RWPE1 (cell line): ENCODE measurements around the gene CDH13.
A peak's percentile ranks its signal among the peaks of the same experiment; 100 is the strongest.

Experiments
- CTCF ChIA-PET: fragments of 350-600 bp; sonication (Branson Sonifier 250); formaldehyde crosslinking; extraction: SDS; loops from one replicate; lab custom pipeline; 2021; lab: Yijun Ruan, JAX
- POLR2A ChIA-PET: fragments of 400-600 bp; formaldehyde crosslinking; extraction: SDS; loops from one replicate; lab custom pipeline; 2020; ENCODE audit warnings: antibody characterized with exemption; ENCODE audit not compliant: low non-redundant PET; lab: Yijun Ruan, JAX
- DNase-seq: peaks from one replicate; pipeline ENCODE4 v3.0.0; 2012; ENCODE audit warnings: low spot score
- H3K27ac ChIP-seq: fragments of 450-650 bp; 2 replicates; pipeline ENCODE4 v1.5.1; 2017
- TF ChIP-seq, protein P1 (sequence below): fragments of 450-650 bp; conservative IDR thresholded peaks from 2 replicates; pipeline ENCODE4 v1.5.1; 2017; ENCODE audit warnings: low read depth, mild to moderate bottlenecking

Gene CDH13

DNA sequence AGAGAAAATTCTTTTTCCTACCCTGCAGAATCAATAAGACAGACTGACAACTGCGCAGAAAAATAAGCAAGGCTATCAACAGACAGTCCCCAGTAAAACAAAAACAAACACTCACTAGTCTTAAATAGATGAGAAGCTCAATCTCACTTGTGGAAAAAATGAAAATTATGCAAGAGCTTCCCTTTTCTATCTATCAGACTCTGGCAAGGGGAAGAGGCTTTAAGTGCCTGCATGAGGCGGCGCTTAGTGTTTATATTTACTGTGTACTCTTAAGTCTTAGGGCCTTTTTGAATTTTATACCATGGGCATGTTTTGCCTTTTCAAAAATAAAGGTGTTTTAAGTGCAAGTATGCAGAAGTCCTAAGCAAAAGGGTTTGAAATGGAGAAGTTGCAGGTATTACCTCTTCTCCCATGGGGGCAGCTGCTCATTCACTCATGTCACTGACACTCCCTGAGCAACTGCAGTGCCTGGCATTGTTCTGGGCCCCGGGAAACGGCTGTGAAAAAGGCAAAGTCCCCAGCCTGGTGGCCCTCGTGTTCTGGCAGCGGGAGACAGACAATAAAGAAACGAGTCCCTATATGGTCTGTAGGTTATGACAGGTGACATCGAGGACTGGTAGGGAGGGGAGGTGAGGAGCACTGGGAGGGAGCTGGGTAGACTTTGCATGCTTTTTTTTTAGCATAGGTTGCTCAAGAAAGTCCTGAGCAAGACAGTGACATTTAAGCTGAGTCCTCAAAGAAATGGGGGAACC lies 1216.2 kb downstream of the CDH13 start:
- DNase-seq = no peak
- CTCF ChIA-PET = no interaction called here
- no peak overlapping the region for H3K27ac ChIP-seq
- POLR2A ChIA-PET = no interaction called here
- TF ChIP-seq, protein P1, sequence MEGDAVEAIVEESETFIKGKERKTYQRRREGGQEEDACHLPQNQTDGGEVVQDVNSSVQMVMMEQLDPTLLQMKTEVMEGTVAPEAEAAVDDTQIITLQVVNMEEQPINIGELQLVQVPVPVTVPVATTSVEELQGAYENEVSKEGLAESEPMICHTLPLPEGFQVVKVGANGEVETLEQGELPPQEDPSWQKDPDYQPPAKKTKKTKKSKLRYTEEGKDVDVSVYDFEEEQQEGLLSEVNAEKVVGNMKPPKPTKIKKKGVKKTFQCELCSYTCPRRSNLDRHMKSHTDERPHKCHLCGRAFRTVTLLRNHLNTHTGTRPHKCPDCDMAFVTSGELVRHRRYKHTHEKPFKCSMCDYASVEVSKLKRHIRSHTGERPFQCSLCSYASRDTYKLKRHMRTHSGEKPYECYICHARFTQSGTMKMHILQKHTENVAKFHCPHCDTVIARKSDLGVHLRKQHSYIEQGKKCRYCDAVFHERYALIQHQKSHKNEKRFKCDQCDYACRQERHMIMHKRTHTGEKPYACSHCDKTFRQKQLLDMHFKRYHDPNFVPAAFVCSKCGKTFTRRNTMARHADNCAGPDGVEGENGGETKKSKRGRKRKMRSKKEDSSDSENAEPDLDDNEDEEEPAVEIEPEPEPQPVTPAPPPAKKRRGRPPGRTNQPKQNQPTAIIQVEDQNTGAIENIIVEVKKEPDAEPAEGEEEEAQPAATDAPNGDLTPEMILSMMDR = no peak

DNA sequence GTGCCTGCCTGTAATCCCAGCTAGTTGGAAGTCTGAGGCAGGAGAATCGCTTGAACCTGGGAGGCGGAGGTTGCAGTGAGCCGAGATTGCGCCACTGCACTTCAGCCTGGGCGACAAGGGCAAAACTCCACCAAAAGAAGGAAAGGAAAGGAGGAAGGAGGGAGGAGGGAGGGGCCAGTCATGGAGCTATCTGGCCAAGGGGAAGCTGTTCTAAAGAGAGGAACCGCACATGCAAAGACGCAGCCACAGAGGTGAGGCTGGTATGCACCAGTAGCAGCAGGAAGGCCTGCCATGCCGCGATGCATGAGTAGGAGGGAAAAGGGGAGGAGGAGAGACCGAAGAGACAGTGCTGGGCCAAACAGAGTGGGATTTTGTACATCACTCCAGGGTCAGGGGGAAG lies 1216.9 kb downstream of the CDH13 start:
- DNase-seq = no peak
- TF ChIP-seq, protein P1 = no peak
- H3K27ac ChIP-seq = no peak overlapping the region
- POLR2A ChIA-PET = no interaction called here
- CTCF ChIA-PET = no interaction called here

DNA sequence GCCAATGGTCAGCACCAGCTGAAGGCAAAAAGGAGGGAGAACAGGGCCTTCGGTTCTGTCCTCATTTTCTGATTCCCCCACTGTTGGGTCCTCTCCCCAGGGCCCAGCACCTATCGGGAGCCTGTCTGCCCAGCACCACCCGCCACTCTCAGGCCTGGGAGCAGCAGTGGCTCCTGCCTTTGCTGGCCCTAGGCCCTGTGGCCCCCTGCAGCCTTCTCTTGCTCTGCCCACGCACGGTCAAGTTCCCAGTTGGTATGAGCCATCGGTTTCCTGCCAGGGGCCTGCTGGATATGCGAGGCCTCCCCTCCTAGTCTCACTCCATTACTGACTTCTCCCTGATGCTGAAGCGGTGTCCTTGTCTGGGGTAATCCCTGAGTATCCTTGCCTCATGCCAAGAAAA lies 1218.5 kb downstream of the CDH13 start:
- CTCF ChIA-PET = no interaction called here
- TF ChIP-seq, protein P1 = no peak
- no peak for DNase-seq
- POLR2A ChIA-PET = no interaction called here
- no peak overlapping the region for H3K27ac ChIP-seq

DNA sequence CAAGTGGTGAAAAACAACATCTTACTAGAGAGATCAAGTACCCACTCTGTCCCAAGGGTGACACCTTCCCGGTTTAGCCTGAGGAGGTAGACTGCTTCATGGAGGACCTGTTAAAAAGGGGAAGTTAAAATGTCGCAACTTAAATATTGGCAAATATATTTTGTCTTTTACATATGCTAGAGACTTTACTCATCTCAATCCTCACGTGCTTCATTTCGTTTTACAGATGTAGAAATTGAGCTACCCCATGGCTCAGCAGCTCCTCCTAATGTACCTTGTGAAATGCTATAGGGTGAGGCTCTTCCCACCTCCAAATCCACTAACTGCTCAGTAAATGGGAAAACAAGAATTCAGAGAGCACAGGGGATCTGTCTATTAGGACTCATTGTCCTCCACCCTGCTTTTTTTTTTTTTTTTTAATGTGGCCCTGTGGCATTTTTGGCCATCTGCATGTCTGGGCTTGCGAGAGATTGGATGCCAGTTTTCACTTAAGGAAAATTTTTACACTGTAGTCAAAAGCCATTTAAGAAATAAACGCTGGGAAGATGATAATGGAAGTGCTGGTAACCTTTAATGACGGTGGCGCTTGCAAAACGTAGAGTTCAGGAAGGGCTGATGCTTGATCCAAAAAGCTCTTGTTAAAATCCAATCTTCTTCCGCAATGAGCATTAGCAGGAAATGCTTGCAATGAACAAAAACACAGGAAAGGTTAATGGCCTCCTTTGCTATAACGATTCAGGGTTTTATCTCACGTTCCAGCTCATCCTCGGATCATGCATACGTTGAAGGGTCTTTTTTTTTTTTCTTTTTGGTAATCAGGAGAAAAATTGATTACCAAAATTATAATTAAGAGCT lies 1220.8 kb downstream of the CDH13 start:
- CTCF ChIA-PET = interaction anchor here (0.6 kb wide), 1 partner anchor 173 kb away, joined by 3 read pairs; no protein-coding TSS in a partner anchor
- H3K27ac ChIP-seq = no peak overlapping the region
- TF ChIP-seq, protein P1 = no peak
- POLR2A ChIA-PET = interaction anchor here (0.7 kb wide), 1 partner anchor 315 kb away, joined by 7 read pairs; no protein-coding TSS in a partner anchor
- peak; percentile 24 for DNase-seq

DNA sequence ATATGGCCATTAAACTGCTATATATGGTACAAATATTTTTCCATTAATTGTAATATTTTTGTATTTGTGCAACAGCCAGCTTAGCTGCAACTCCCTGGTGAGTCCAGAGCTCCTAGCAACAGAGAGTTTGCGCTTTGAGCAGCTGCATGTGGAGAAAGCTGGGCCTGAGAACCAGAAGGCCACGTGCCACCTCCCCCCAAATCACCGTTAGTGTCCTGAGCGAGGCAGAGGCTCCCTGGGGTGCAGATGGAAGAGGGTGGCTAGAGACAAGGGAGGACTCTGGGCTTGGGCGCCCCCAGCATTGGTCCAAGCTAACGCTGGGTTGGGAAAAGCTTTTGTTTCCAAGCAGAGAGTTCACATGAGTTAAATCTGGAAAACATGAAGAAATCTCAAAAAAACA lies 1222.7 kb downstream of the CDH13 start:
- CTCF ChIA-PET = no interaction called here
- H3K27ac ChIP-seq = no peak overlapping the region
- POLR2A ChIA-PET = no interaction called here
- no peak for DNase-seq
- TF ChIP-seq, protein P1 = no peak
